ENCODE results near the gene LDLRAD4. TPM values are rescaled to one million over a fixed set of nuclear protein-coding genes. Genes with fewer than 3 reads are reported as not detected.

The LDLRAD4 gene
- total RNA-seq, 1 experiment from 2014 or later: not detected

GRCh38 chr18:13461469-13461868 is 242.9 kb downstream of the LDLRAD4 start:
- Histone ChIP-seq H3K79me2 (ENCODE audit: low read length) (no peaks in the 10 kb centered on the region), H4K20me1 (ENCODE audit: low read length) (no peaks in the 10 kb centered on the region), H3K4me3 (ENCODE audit: low read length) (peak overlapping the region; percentile 37), H3K4me1 (ENCODE audit: insufficient read depth, low read length) (no peaks in the 10 kb centered on the region), H2AFZ (ENCODE audit: low read length) (no peak overlapping the region), H3F3A (ENCODE audit: low read length, unreplicated experiment) (no peaks in the 10 kb centered on the region), H3K27ac (ENCODE audit: low read length) (no peak overlapping the region), H3K4me2 (ENCODE audit: low read length) (peak overlapping the region; percentile 61; the same call in 1 of the 2 replicates), H3K9me3 (ENCODE audit: low read length) (no peaks in the 10 kb centered on the region), H3K9ac (ENCODE audit: low read length) (no peak overlapping the region), H3K9me2 (replicated peaks; ENCODE audit: low read length) (no peaks in the 10 kb centered on the region), H3K36me3 (ENCODE audit: low read depth, low read length) (no peaks in the 10 kb centered on the region), H3K27me3 (ENCODE audit: low read length) (peaks cover 82% of the 10 kb centered on the region)
- ATAC-seq (no peak), DNase-seq (no peak)
- ChIA-PET POLR2A (ENCODE audit: unreplicated experiment) (no interaction called here), CTCF (no interaction called here)
- no peak for TF ChIP-seq EZH2 (IDR thresholded peaks at IDR 0.05; ENCODE audit: low read length, unreplicated experiment)
- TF ChIP-seq CTCF (conservative IDR thresholded peaks at IDR 0.05; ENCODE audit: low read depth, low read length): no peak
- no peak for TF ChIP-seq EZH2phosphoT487 (IDR thresholded peaks at IDR 0.05; ENCODE audit: borderline replicate concordance, low read length)
- intact Hi-C loops (cut with micrococcal nuclease): no loop called here
- BruUV-seq (replicated peaks): no TSS peak

- no peak overlapping the region for H3K4me3 ChIP-seq (ENCODE audit: low read length)
- H3K9me2 ChIP-seq (replicated peaks; ENCODE audit: low read length): no peaks in the 10 kb centered on the region
- H3K4me2 ChIP-seq (ENCODE audit: low read length): no peak overlapping the region
- no TSS peak for BruUV-seq (replicated peaks)
- ChIA-PET CTCF (no interaction called here), POLR2A (ENCODE audit: unreplicated experiment) (no interaction called here)
- H3K27ac ChIP-seq (ENCODE audit: low read length): no peak overlapping the region
- no peaks in the 10 kb centered on the region for H3K9me3 ChIP-seq (ENCODE audit: low read length)
- no peak overlapping the region for H2AFZ ChIP-seq (ENCODE audit: low read length)
- no peaks in the 10 kb centered on the region for H3F3A ChIP-seq (ENCODE audit: low read length, unreplicated experiment)
- H3K36me3 ChIP-seq (ENCODE audit: low read depth, low read length): no peaks in the 10 kb centered on the region
- no peaks in the 10 kb centered on the region for H3K4me1 ChIP-seq (ENCODE audit: insufficient read depth, low read length)
- no peaks in the 10 kb centered on the region for H3K79me2 ChIP-seq (ENCODE audit: low read length)
- ATAC-seq (no peak), DNase-seq (no peak)
- intact Hi-C loops (cut with micrococcal nuclease): no loop called here
- peaks cover 80% of the 10 kb centered on the region for H3K27me3 ChIP-seq (ENCODE audit: low read length)
- H4K20me1 ChIP-seq (ENCODE audit: low read length): no peaks in the 10 kb centered on the region
- TF ChIP-seq EZH2phosphoT487 (IDR thresholded peaks at IDR 0.05; ENCODE audit: borderline replicate concordance, low read length): no peak
- no peak for TF ChIP-seq EZH2 (IDR thresholded peaks at IDR 0.05; ENCODE audit: low read length, unreplicated experiment)
- H3K9ac ChIP-seq (ENCODE audit: low read length): no peak overlapping the region
These were observed 243.4 kb downstream of the LDLRAD4 start for GRCh38 chr18:13461936-13462335.

GRCh38 chr18:13462686-13463085 is 244.1 kb downstream of the LDLRAD4 start:
- ChIA-PET CTCF (no interaction called here), POLR2A (ENCODE audit: unreplicated experiment) (no interaction called here)
- ATAC-seq (no peak), DNase-seq (no peak)
- Histone ChIP-seq H2AFZ (ENCODE audit: low read length) (no peak overlapping the region), H3K79me2 (ENCODE audit: low read length) (no peaks in the 10 kb centered on the region), H3K9me2 (replicated peaks; ENCODE audit: low read length) (no peaks in the 10 kb centered on the region), H3K4me2 (ENCODE audit: low read length) (no peak overlapping the region), H3K27ac (ENCODE audit: low read length) (no peak overlapping the region), H3K4me1 (ENCODE audit: insufficient read depth, low read length) (no peaks in the 10 kb centered on the region), H3F3A (ENCODE audit: low read length, unreplicated experiment) (no peaks in the 10 kb centered on the region), H3K9ac (ENCODE audit: low read length) (no peak overlapping the region), H3K27me3 (ENCODE audit: low read length) (peaks cover 78% of the 10 kb centered on the region), H3K9me3 (ENCODE audit: low read length) (no peaks in the 10 kb centered on the region), H4K20me1 (ENCODE audit: low read length) (no peaks in the 10 kb centered on the region), H3K4me3 (ENCODE audit: low read length) (no peak overlapping the region), H3K36me3 (ENCODE audit: low read depth, low read length) (no peaks in the 10 kb centered on the region)
- no TSS peak for BruUV-seq (replicated peaks)
- TF ChIP-seq CTCF (conservative IDR thresholded peaks at IDR 0.05; ENCODE audit: low read depth, low read length): no peak
- TF ChIP-seq EZH2 (IDR thresholded peaks at IDR 0.05; ENCODE audit: low read length, unreplicated experiment): no peak
- TF ChIP-seq EZH2phosphoT487 (IDR thresholded peaks at IDR 0.05; ENCODE audit: borderline replicate concordance, low read length): no peak
- intact Hi-C loops (cut with micrococcal nuclease): no loop called here
